IMR-90 (cell line): ENCODE data around the gene VRTN. TPM values are rescaled to one million over a fixed set of nuclear protein-coding genes. Genes with fewer than 3 reads are reported as not detected.

Source experiments
- ATAC-seq: fragments of 200-7000 bp; cut with Tn5 transposase; 2 replicates; pipeline ENCODE4 v1.9.1; 2020; ENCODE audit warnings: low read depth, mild to moderate bottlenecking, moderate library complexity
- BruUV-seq: library from RNA; stranded (reverse); fragments of 400-500 nt; replicated peaks from 2 replicates; lab custom pipeline; 2021; lab: Mats Ljungman, UMichigan
- CTCF ChIA-PET: fragments of 300-600 bp; formaldehyde crosslinking; extraction: SDS; loops from one replicate; lab custom pipeline; 2021; ENCODE audit warnings: antibody characterized with exemption; lab: Yijun Ruan, JAX
- POLR2A ChIA-PET: fragments of 300-600 bp; sonication (Branson Sonifier 250); formaldehyde crosslinking; loops from one replicate; lab custom pipeline; 2022; ENCODE audit warnings: antibody characterized with exemption; ENCODE audit not compliant: unreplicated experiment; lab: Charles Lee
- DNase-seq: peaks from one replicate; pipeline ENCODE4 v3.0.0; 2013
- H2AFZ ChIP-seq: replicated peaks from 2 replicates; pipeline ENCODE3; 2013; ENCODE audit warnings: low read length, mild to moderate bottlenecking; ENCODE audit not compliant: poor library complexity
- H2AK5ac ChIP-seq: 2 replicates; pipeline ENCODE4 v1.6.1; 2013; ENCODE audit warnings: low read depth, low read length, inconsistent platforms
- H2AK9ac ChIP-seq: replicated peaks from 2 replicates; pipeline ENCODE3; 2013; ENCODE audit warnings: mild to moderate bottlenecking, low read depth, low read length, moderate library complexity; ENCODE audit not compliant: poor library complexity
- H2BK120ac ChIP-seq: 2 replicates; pipeline ENCODE4 v1.6.1; 2013; ENCODE audit warnings: low read depth, low read length, inconsistent platforms
- H2BK15ac ChIP-seq: 3 replicates; pipeline ENCODE4 v1.6.1; 2013; ENCODE audit warnings: low read depth, low read length, inconsistent platforms
- H2BK20ac ChIP-seq: 2 replicates; pipeline ENCODE4 v1.6.1; 2013; ENCODE audit warnings: low read depth, mild to moderate bottlenecking, inconsistent platforms, low read length, moderate library complexity
- H2BK5ac ChIP-seq: 2 replicates; pipeline ENCODE4 v1.6.1; 2013; ENCODE audit warnings: mild to moderate bottlenecking, low read depth, low read length, inconsistent platforms; ENCODE audit not compliant: poor library complexity, severe bottlenecking
- H3K14ac ChIP-seq: replicated peaks from 2 replicates; pipeline ENCODE4 v1.6.1; 2013; ENCODE audit warnings: low read depth, low read length, inconsistent platforms
- H3K18ac ChIP-seq: 2 replicates; pipeline ENCODE4 v1.6.1; 2013; ENCODE audit warnings: low read depth, low read length, control low read depth
- H3K23ac ChIP-seq: 2 replicates; pipeline ENCODE4 v1.6.1; 2013; ENCODE audit warnings: low read depth, low read length, inconsistent platforms
- H3K27ac ChIP-seq: 2 replicates; pipeline ENCODE4 v1.5.1; 2013; ENCODE audit warnings: mild to moderate bottlenecking, control low read depth, low read length; ENCODE audit not compliant: insufficient read depth
- H3K27me3 ChIP-seq: 2 replicates; pipeline ENCODE4 v1.6.1; 2013; ENCODE audit warnings: low read length; ENCODE audit not compliant: control insufficient read depth, insufficient read depth
- H3K36me3 ChIP-seq: 2 replicates; pipeline ENCODE4 v1.6.1; 2013; ENCODE audit warnings: low read length, mixed read lengths; ENCODE audit not compliant: control insufficient read depth, insufficient read depth
- H3K4ac ChIP-seq: 2 replicates; pipeline ENCODE4 v1.6.1; 2013; ENCODE audit warnings: low read depth, low read length, inconsistent platforms
- H3K4me1 ChIP-seq: 2 replicates; pipeline ENCODE4 v1.6.1; 2013; ENCODE audit warnings: low read length, mixed read lengths; ENCODE audit not compliant: control insufficient read depth, insufficient read depth
- H3K4me2 ChIP-seq: 2 replicates; pipeline ENCODE4 v1.6.1; 2013; ENCODE audit warnings: low read depth, mild to moderate bottlenecking, control low read depth, low read length, moderate library complexity
- H3K4me3 ChIP-seq: 2 replicates; pipeline ENCODE4 v1.5.1; 2013; ENCODE audit warnings: low read depth, mild to moderate bottlenecking, control low read depth, low read length, moderate library complexity; ENCODE audit not compliant: insufficient read depth
- H3K56ac ChIP-seq: 2 replicates; pipeline ENCODE4 v1.6.1; 2013; ENCODE audit warnings: low read length, inconsistent platforms; ENCODE audit not compliant: insufficient read depth; ENCODE audit errors: extremely low read depth
- H3K79me1 ChIP-seq, 2 experiments: 2 replicates each; pipeline ENCODE4 v1.6.1; 2013; ENCODE audit warnings: low read length in 2 of 2, inconsistent platforms in 1 of 2, low read depth in 1 of 2
- H3K9ac ChIP-seq: 2 replicates; pipeline ENCODE4 v1.6.1; 2013; ENCODE audit warnings: low read depth, low read length, control low read depth
- H3K9me1 ChIP-seq: 2 replicates; pipeline ENCODE4 v1.6.1; 2013; ENCODE audit warnings: low read length, inconsistent platforms; ENCODE audit not compliant: insufficient read depth
- H3K9me3 ChIP-seq: 2 replicates; pipeline ENCODE4 v1.6.1; 2013; ENCODE audit warnings: low read length; ENCODE audit not compliant: control insufficient read depth, insufficient read depth
- H4K20me1 ChIP-seq: 2 replicates; pipeline ENCODE4 v1.6.1; 2013; ENCODE audit warnings: low read length, inconsistent platforms; ENCODE audit not compliant: insufficient read depth
- H4K5ac ChIP-seq: 2 replicates; pipeline ENCODE4 v1.6.1; 2013; ENCODE audit warnings: mild to moderate bottlenecking, low read depth, low read length, control low read depth
- H4K8ac ChIP-seq, 2 experiments: 2 replicates each; pipeline ENCODE4 v1.6.1; 2013; ENCODE audit warnings: low read depth in 2 of 2, low read length in 2 of 2, control low read depth in 1 of 2, inconsistent platforms in 1 of 2
- H4K91ac ChIP-seq: 2 replicates; pipeline ENCODE4 v1.6.1; 2013; ENCODE audit warnings: low read depth, low read length, inconsistent platforms; ENCODE audit not compliant: insufficient read depth
- NFE2L2 ChIP-seq: fragments of 150-350 bp; IDR thresholded peaks from 2 replicates; pipeline ENCODE4 v1.6.1; 2016; ENCODE audit warnings: low read depth, mild to moderate bottlenecking, low read length
- RFX5 ChIP-seq: IDR thresholded peaks from 2 replicates; pipeline ENCODE4 v1.8.0; 2012; ENCODE audit warnings: low read depth, mild to moderate bottlenecking, low read length, moderate library complexity
- WGBS, 2 experiments: methylation state at CpG; one replicate each; pipeline versions ENCODE4 v1.1.5 to v1.1.7; 2013; ENCODE audit warnings: missing lambda C conversion rate in 2 of 2; ENCODE audit not compliant: insufficient read length in 1 of 2; ENCODE audit errors: extremely low coverage in 2 of 2; 5-methylcytosine and 5-hydroxymethylcytosine counted together
- dilution Hi-C: fragments of 300-500 bp; cut with HindIII; formaldehyde crosslinking; loops from one replicate; pipeline ENCODE4 v1.14.3; 2018; ENCODE audit warnings: low sequenced_read_pairs; ENCODE audit not compliant: unreplicated experiment
- in situ Hi-C: fragments of 300-500 bp; cut with MboI; formaldehyde crosslinking; loops from 3 replicates; pipeline ENCODE4 v1.14.3; 2019; ENCODE audit warnings: low sequenced_read_pairs, inconsistent platforms, mixed read lengths
- intact Hi-C: fragments of 100-400 bp; cut with micrococcal nuclease; formaldehyde crosslinking; loops from 2 replicates; pipeline ENCODE4 v1.10.0; 2022
- polyA plus RNA-seq, 3 experiments: library from polyadenylated mRNA; depleted of rRNA; stranded (reverse); fragments of >200 nt; gene quantifications; 2 replicates each; pipeline ENCODE4 v1.2.3, GENCODE V29; 2012; ENCODE audit warnings: low replicate concordance in 1 of 3
- total RNA-seq: library from RNA; depleted of rRNA; stranded (reverse); fragments of >200 nt; gene quantifications from 2 replicates; pipeline ENCODE4 v1.2.3, GENCODE V29; 2012
- TF ChIP-seq, protein P1 (sequence below): conservative IDR thresholded peaks from 2 replicates; pipeline ENCODE4 v1.5.1; 2012; ENCODE audit warnings: mild to moderate bottlenecking, low read depth, low read length, improper control_type of control experiment
- TF ChIP-seq, protein P2 (sequence below): fragments of 150-350 bp; IDR thresholded peaks from 2 replicates; pipeline ENCODE4 v1.6.1; 2017; ENCODE audit warnings: mild to moderate bottlenecking, antibody characterized with exemption, low read length, low read depth

The VRTN gene
- total and polyA plus RNA-seq, 2 of the 4 experiments (the other 2 are of a cell fraction): not detected

GRCh38 chr14:74394549-74394948, 46.3 kb downstream of the VRTN start:
- dilution Hi-C loops (no loop called here), in situ Hi-C loops (no loop called here), intact Hi-C loops (no loop called here)
- Histone ChIP-seq H3K79me1 (no peaks in the 10 kb centered on the region), H3K14ac (no peak overlapping the region), H4K8ac (no peak overlapping the region), H3K36me3 (no peaks in the 10 kb centered on the region), H2BK15ac (no peak overlapping the region), H3K4me3 (no peak overlapping the region), H2BK5ac (no peak overlapping the region), H3K9me3 (no peaks in the 10 kb centered on the region), H2AK9ac (no peak overlapping the region), H3K27ac (no peak overlapping the region), H3K4me2 (no peak overlapping the region), H2BK120ac (no peak overlapping the region), H4K91ac (no peak overlapping the region), H3K56ac (no peak overlapping the region), H4K5ac (no peak overlapping the region), H2AK5ac (no peak overlapping the region), H3K4ac (no peak overlapping the region), H2BK20ac (no peak overlapping the region), H3K4me1 (no peaks in the 10 kb centered on the region), H3K18ac (no peak overlapping the region), H3K23ac (no peak overlapping the region), H3K9ac (no peak overlapping the region), H3K9me1 (no peaks in the 10 kb centered on the region), H3K27me3 (peaks cover 62% of the 10 kb centered on the region), H4K20me1 (no peaks in the 10 kb centered on the region), H2AFZ (no peak overlapping the region)
- CTCF ChIA-PET: no interaction called here
- no peak for TF ChIP-seq RFX5
- TF ChIP-seq, protein P1, sequence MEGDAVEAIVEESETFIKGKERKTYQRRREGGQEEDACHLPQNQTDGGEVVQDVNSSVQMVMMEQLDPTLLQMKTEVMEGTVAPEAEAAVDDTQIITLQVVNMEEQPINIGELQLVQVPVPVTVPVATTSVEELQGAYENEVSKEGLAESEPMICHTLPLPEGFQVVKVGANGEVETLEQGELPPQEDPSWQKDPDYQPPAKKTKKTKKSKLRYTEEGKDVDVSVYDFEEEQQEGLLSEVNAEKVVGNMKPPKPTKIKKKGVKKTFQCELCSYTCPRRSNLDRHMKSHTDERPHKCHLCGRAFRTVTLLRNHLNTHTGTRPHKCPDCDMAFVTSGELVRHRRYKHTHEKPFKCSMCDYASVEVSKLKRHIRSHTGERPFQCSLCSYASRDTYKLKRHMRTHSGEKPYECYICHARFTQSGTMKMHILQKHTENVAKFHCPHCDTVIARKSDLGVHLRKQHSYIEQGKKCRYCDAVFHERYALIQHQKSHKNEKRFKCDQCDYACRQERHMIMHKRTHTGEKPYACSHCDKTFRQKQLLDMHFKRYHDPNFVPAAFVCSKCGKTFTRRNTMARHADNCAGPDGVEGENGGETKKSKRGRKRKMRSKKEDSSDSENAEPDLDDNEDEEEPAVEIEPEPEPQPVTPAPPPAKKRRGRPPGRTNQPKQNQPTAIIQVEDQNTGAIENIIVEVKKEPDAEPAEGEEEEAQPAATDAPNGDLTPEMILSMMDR: no peak
- no peak for TF ChIP-seq NFE2L2
- TF ChIP-seq, protein P2, sequence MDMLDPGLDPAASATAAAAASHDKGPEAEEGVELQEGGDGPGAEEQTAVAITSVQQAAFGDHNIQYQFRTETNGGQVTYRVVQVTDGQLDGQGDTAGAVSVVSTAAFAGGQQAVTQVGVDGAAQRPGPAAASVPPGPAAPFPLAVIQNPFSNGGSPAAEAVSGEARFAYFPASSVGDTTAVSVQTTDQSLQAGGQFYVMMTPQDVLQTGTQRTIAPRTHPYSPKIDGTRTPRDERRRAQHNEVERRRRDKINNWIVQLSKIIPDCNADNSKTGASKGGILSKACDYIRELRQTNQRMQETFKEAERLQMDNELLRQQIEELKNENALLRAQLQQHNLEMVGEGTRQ: no peak
- no TSS peak for BruUV-seq
- ATAC-seq (no peak), DNase-seq (no peak)
- no CpG with 5 or more reads among the region's 2 CpGs for WGBS, 2 experiments
- POLR2A ChIA-PET: no interaction called here
